HEK293T (cell line): Measurements from ENCODE around the gene SAMD4B.

Source experiments
- BHLHE40 ChIP-seq: fragments of 450-650 bp; IDR thresholded peaks from 2 replicates; pipeline ENCODE4 v1.6.1; 2016; ENCODE audit warnings: mild to moderate bottlenecking, moderate library complexity, borderline replicate concordance
- CTBP1 ChIP-seq: fragments of 450-650 bp; IDR thresholded peaks from 2 replicates; pipeline ENCODE4 v1.6.1; 2016; ENCODE audit warnings: borderline replicate concordance
- ELF4 ChIP-seq: fragments of 450-650 bp; IDR thresholded peaks from 2 replicates; pipeline ENCODE4 v1.6.1; 2017; ENCODE audit warnings: antibody characterized with exemption
- FOXA1 ChIP-seq: fragments of 450-650 bp; IDR thresholded peaks from 2 replicates; pipeline ENCODE4 v1.6.1; 2016; ENCODE audit warnings: mild to moderate bottlenecking
- FOXK2 ChIP-seq: fragments of 450-650 bp; IDR thresholded peaks from 2 replicates; pipeline ENCODE4 v1.6.1; 2016; ENCODE audit warnings: mild to moderate bottlenecking
- FOXM1 ChIP-seq: fragments of 450-650 bp; IDR thresholded peaks from 2 replicates; pipeline ENCODE4 v1.6.1; 2017; ENCODE audit warnings: mild to moderate bottlenecking, borderline replicate concordance
- HDGF ChIP-seq: fragments of 450-650 bp; IDR thresholded peaks from 2 replicates; pipeline ENCODE4 v1.6.1; 2017; ENCODE audit warnings: antibody characterized with exemption, borderline replicate concordance
- LEF1 ChIP-seq: fragments of 450-650 bp; IDR thresholded peaks from 2 replicates; pipeline ENCODE4 v1.6.1; 2017; ENCODE audit warnings: mild to moderate bottlenecking, borderline replicate concordance
- NFRKB ChIP-seq: fragments of 450-650 bp; IDR thresholded peaks from 2 replicates; pipeline ENCODE4 v1.6.1; 2016; ENCODE audit warnings: mild to moderate bottlenecking, moderate library complexity
- PKNOX1 ChIP-seq: fragments of 450-650 bp; IDR thresholded peaks from 2 replicates; pipeline ENCODE4 v1.6.1; 2016
- SP1 ChIP-seq: fragments of 450-650 bp; IDR thresholded peaks from 2 replicates; pipeline ENCODE4 v1.6.1; 2017
- SUZ12 ChIP-seq: fragments of 450-650 bp; IDR thresholded peaks from 2 replicates; pipeline ENCODE4 v1.6.1; 2016; ENCODE audit warnings: mild to moderate bottlenecking
- TARDBP ChIP-seq: fragments of 450-650 bp; IDR thresholded peaks from 2 replicates; pipeline ENCODE4 v1.6.1; 2016
- ZNF384 ChIP-seq: fragments of 450-650 bp; IDR thresholded peaks from 2 replicates; pipeline ENCODE4 v1.6.1; 2016

GRCh38 chr19:39390751-39391437 is 48.7 kb downstream of the SAMD4B start, which contains the start of the genes MED29 and PAF1:
- TF ChIP-seq LEF1 (no peak), FOXK2 (no peak), CTBP1 (no peak; the same call in 1 of the 2 replicates), HDGF (no peak), SP1 (no peak), ZNF384 (no peak), ELF4 (peak; percentile 72; the same call in 1 of the 2 replicates), BHLHE40 (no peak), NFRKB (no peak), SUZ12 (no peak), PKNOX1 (peak; percentile 99), FOXA1 (no peak), FOXM1 (no peak), TARDBP (no peak)
